ENCODE data around the gene LRFN5. TPM values are rescaled to one million over a fixed set of nuclear protein-coding genes. Genes with fewer than 3 reads are reported as not detected.
"Not testable (repeated sequence)": the region's sequence is repeated elsewhere in the genome, so short reads cannot be mapped to it uniquely, and the experiment has no call there.

Gene LRFN5
- not detected for total RNA-seq
- total RNA-seq (2013): not detected

DNA sequence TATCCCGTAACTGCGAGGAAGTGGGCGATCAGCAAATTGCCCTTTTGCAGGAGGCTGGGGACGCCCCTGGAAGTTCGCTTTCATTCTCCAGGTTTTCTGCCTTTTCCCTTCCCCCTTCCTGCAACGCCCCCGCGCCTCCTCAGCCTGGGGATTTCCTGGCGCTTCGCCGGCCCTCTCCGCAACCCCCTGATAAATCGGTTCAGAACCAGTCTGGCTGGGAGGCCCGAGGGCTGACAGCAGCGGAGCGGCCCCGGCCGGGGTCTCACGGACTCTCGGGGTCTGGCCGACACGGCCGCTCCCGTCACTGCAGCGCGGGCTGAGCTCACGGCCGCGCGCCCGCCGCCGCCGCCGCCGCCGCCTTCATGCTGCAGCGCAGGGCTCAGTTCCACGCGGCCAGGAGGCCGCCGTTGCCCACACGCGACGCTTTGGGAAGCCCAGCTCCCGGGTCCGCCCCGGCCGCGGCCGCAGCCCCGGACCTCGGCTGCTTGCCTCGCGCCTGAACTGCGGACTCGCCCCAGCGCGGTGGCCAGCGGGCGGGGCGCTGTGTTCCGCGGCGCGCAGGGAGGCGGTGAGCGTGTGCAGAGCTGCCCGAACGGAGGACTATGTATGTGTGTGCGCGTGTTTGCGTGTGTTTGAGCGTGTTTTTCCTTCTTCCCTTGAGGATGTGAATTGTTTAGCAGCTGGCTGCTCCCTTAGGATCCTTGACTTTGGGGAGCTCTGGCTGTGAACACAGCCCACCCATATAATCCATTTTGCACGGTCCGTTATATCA, at the start of gene LRFN5:
LRFN5 (plus strand) TSS at position 345 of the 772 bp plus-strand sequence.
- peaks cover 41 to 42% of the 10 kb centered on the region in 2 donors for H3K27me3 Mint-ChIP-seq (ENCODE audit: low read depth in 2 of 2)
- H3K27ac Mint-ChIP-seq: no peak within 1 kb of the TSS
- Histone ChIP-seq H3K4me3 (ENCODE audit: low read length) (no peak within 1 kb of the TSS), H3K4me1 (ENCODE audit: control insufficient read depth, insufficient read depth, low read length) (no peaks in the 10 kb centered on the region), H3K27me3 (ENCODE audit: control insufficient read depth, insufficient read depth, low read length) (peaks cover 30% of the 10 kb centered on the region), H3K36me3 (ENCODE audit: control insufficient read depth, insufficient read depth, low read length) (no peaks in the 10 kb centered on the region), H3K9me3 (ENCODE audit: control insufficient read depth, insufficient read depth, low read length) (peaks cover 4% of the 10 kb centered on the region), H3K27ac (ENCODE audit: low read length) (no peak within 1 kb of the TSS)
- peaks cover 2% of the 10 kb centered on the region in 2 donors for H3K9me3 Mint-ChIP-seq
- ATAC-seq (no peak), DNase-seq (no peak)
- H3K36me3 Mint-ChIP-seq: peaks cover 16% of the 10 kb centered on the region
- no peaks in the 10 kb centered on the region for H3K4me1 Mint-ChIP-seq
- intact Hi-C loops (cut with micrococcal nuclease): no loop called here
- 3% methylated on average over 76 of the region's 76 CpGs for WGBS (ENCODE audit: insufficient coverage)
- H3K4me3 Mint-ChIP-seq: peak within 1 kb of the TSS; percentile 21
- TF ChIP-seq, protein P1, sequence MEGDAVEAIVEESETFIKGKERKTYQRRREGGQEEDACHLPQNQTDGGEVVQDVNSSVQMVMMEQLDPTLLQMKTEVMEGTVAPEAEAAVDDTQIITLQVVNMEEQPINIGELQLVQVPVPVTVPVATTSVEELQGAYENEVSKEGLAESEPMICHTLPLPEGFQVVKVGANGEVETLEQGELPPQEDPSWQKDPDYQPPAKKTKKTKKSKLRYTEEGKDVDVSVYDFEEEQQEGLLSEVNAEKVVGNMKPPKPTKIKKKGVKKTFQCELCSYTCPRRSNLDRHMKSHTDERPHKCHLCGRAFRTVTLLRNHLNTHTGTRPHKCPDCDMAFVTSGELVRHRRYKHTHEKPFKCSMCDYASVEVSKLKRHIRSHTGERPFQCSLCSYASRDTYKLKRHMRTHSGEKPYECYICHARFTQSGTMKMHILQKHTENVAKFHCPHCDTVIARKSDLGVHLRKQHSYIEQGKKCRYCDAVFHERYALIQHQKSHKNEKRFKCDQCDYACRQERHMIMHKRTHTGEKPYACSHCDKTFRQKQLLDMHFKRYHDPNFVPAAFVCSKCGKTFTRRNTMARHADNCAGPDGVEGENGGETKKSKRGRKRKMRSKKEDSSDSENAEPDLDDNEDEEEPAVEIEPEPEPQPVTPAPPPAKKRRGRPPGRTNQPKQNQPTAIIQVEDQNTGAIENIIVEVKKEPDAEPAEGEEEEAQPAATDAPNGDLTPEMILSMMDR (IDR thresholded peaks at IDR 0.05): no peak

DNA sequence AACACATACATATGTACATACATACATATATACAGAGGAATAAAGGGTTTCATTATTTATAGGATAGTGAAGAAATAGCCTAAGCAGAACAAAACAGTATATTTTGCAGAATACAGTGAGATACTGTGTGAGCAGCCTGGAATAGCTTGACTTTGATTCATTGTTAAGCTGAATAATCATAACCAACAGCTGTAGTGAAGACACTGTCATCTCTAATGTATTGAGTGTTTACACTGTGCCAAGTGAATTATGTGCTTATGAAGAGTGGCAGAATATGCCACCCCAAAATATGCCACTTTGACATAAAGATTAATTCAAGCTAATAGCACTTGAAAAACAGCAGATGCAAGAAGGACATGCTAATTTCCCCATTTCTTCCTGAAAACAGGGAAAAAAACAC, 48.2 kb upstream of the LRFN5 start:
- H3K36me3 Mint-ChIP-seq: no peaks in the 10 kb centered on the region
- Histone ChIP-seq H3K27ac (ENCODE audit: low read length) (no peak overlapping the region), H3K9me3 (ENCODE audit: control insufficient read depth, insufficient read depth, low read length) (no peaks in the 10 kb centered on the region), H3K36me3 (ENCODE audit: control insufficient read depth, insufficient read depth, low read length) (no peaks in the 10 kb centered on the region), H3K4me3 (ENCODE audit: low read length) (no peak overlapping the region), H3K4me1 (ENCODE audit: control insufficient read depth, insufficient read depth, low read length) (no peaks in the 10 kb centered on the region), H3K27me3 (ENCODE audit: control insufficient read depth, insufficient read depth, low read length) (no peaks in the 10 kb centered on the region)
- H3K4me1 Mint-ChIP-seq: no peaks in the 10 kb centered on the region
- ATAC-seq (no peak), DNase-seq (no peak)
- TF ChIP-seq, protein P1 (IDR thresholded peaks at IDR 0.05): no peak
- H3K27ac Mint-ChIP-seq: no peak overlapping the region
- H3K9me3 Mint-ChIP-seq: peaks cover 3 to 8% of the 10 kb centered on the region in 2 donors
- H3K4me3 Mint-ChIP-seq: no peak overlapping the region
- intact Hi-C loops (cut with micrococcal nuclease): no loop called here
- H3K27me3 Mint-ChIP-seq (ENCODE audit: low read depth in 2 of 2): no peaks in the 10 kb centered on the region

DNA sequence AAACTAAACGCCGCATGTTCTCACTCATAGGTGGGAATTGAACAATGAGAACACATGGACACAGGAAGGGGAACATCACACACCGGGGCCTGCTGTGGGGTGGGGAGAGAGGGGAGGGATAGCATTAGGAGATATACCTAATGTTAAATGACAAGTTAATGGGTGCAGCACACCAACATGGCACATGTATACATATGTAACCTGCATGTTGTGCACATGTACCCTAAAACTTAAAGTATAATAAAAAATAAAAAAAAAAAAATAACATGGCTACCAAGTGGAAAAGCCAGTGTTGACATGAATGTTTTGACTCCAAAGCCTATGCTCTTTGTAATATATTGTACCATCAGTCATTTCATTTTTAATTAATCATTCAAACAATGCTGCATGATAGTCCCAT, 39.8 kb upstream of the LRFN5 start:
- H3K4me3 ChIP-seq (ENCODE audit: low read length); H3K36me3 Mint-ChIP-seq; H3K27ac ChIP-seq (ENCODE audit: low read length); DNase-seq; H3K4me1 ChIP-seq (ENCODE audit: control insufficient read depth, insufficient read depth, low read length); ATAC-seq; H3K27me3 ChIP-seq (ENCODE audit: control insufficient read depth, insufficient read depth, low read length); H3K36me3 ChIP-seq (ENCODE audit: control insufficient read depth, insufficient read depth, low read length); H3K9me3 ChIP-seq (ENCODE audit: control insufficient read depth, insufficient read depth, low read length); H3K4me3 Mint-ChIP-seq; intact Hi-C loops (cut with micrococcal nuclease); H3K27ac Mint-ChIP-seq; H3K4me1 Mint-ChIP-seq; H3K27me3 Mint-ChIP-seq (ENCODE audit: low read depth in 2 of 2): not testable (repeated sequence)
- H3K9me3 Mint-ChIP-seq: peaks cover 11 to 17% of the 10 kb centered on the region in 2 donors
- no CpG with 5 or more reads among the region's 3 CpGs for WGBS (ENCODE audit: insufficient coverage)

DNA sequence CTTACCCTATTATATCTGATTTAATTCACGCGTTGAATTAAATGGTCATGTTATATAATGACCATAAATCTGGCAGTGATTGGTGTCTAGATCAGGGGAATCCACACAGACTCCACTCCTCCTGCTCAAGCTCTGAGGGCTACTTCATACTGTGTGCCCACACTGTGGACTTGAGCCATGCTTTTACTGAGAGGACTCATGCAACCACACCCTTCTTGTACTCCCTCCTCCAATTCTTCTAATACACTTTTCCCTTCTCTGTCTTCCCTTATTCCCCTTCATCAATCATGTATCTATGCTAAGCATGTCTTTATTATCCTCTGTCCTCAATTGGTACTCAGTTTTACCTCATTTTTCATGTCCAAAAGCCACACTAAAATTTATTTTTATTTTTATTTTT, 37.7 kb upstream of the LRFN5 start:
- Histone ChIP-seq H3K27ac (ENCODE audit: low read length) (no peak overlapping the region), H3K27me3 (ENCODE audit: control insufficient read depth, insufficient read depth, low read length) (no peaks in the 10 kb centered on the region), H3K4me3 (ENCODE audit: low read length) (no peak overlapping the region), H3K4me1 (ENCODE audit: control insufficient read depth, insufficient read depth, low read length) (no peaks in the 10 kb centered on the region), H3K36me3 (ENCODE audit: control insufficient read depth, insufficient read depth, low read length) (no peaks in the 10 kb centered on the region), H3K9me3 (ENCODE audit: control insufficient read depth, insufficient read depth, low read length) (no peaks in the 10 kb centered on the region)
- no CpG with 5 or more reads among the region's 2 CpGs for WGBS (ENCODE audit: insufficient coverage)
- no peaks in the 10 kb centered on the region for H3K36me3 Mint-ChIP-seq
- TF ChIP-seq, protein P1 (IDR thresholded peaks at IDR 0.05): no peak
- H3K27me3 Mint-ChIP-seq (ENCODE audit: low read depth in 2 of 2): no peaks in the 10 kb centered on the region
- peaks cover 11 to 17% of the 10 kb centered on the region in 2 donors for H3K9me3 Mint-ChIP-seq
- no peaks in the 10 kb centered on the region for H3K4me1 Mint-ChIP-seq
- intact Hi-C loops (cut with micrococcal nuclease): no loop called here
- no peak overlapping the region for H3K4me3 Mint-ChIP-seq
- H3K27ac Mint-ChIP-seq: no peak overlapping the region
- DNase-seq (no peak), ATAC-seq (no peak)

Data from natural killer cell (primary cell).